ENCODE data around the gene TAMALIN.

TAMALIN gene

DNA sequence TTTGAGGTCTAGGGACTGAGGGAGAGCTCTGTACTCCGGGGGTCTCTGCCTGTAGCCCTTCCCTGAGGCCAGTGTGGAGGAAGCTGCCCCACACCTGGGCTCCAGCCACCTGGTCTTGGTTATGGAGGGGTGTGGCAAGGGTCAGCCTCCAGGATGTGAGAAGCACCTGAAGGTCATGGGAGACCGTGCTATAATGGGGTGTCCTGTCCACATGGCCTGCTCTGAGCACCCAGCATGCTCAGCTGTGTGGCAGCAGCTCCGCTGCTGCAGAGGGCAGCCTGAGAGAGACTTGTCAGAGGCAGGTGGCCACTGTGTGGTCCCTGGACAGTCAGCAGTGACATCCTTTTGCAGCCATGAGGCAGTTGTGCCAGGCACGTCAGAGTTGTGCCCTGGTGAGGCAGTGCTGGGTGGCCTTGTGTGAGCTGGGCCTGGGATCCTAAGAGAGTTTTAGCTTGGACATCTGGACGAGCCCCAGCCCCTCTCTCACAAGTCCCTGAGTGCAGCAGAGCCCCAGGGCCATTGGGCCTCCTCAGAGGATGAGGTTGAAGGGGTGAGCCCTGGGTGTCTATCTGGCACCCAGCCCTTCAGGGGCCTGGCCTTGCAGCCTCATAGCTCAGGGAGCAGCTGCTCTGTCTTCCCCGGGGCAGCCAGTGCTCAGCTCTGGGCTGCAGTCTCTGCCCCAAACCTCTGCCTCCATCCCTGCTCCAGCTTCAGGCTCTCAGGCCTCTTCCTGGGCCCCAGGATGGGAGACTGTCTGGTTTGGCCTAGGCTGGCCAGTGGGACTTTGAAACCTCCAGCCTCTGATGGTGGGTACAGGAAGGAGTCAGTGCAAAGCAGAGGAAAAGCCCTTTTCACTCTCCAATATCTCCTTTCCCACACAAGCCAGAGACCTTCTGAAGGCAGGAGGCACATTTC is 55.7 kb downstream of the TAMALIN start:
- no peaks in the 10 kb centered on the region for H3K9me2 ChIP-seq (replicated peaks; ENCODE audit: insufficient read depth, low read length)
- H3K9me3 ChIP-seq (replicated peaks; ENCODE audit: insufficient read depth, low read length): no peaks in the 10 kb centered on the region
- H3K27me3 ChIP-seq (replicated peaks; ENCODE audit: insufficient read depth, low read length): peaks cover 6% of the 10 kb centered on the region
- H3K27ac ChIP-seq (ENCODE audit: low read length): no peak overlapping the region
- DNase-seq: no peak
- 0 out of 2 replicates have a peak, but pooled peaks cover 5% of the 10 kb centered on the region for H3K4me1 ChIP-seq (ENCODE audit: low read length)
- H4K20me1 ChIP-seq (ENCODE audit: insufficient read depth, low read length): no peaks in the 10 kb centered on the region
- no peak overlapping the region for H3K4me3 ChIP-seq (ENCODE audit: low read length)
- no peaks in the 10 kb centered on the region for H3K79me2 ChIP-seq (ENCODE audit: low read length)
- no peaks in the 10 kb centered on the region for H3F3A ChIP-seq (ENCODE audit: insufficient read depth, low read length)
- no peak overlapping the region for H3K4me2 ChIP-seq (ENCODE audit: low read depth, low read length)
- no peak overlapping the region for H3K9ac ChIP-seq (ENCODE audit: low read length)
- no peak overlapping the region for H2AFZ ChIP-seq (ENCODE audit: low read length)
- TF ChIP-seq EZH2phosphoT487 (IDR thresholded peaks at IDR 0.05; ENCODE audit: low read length): no peak
- no peak for TF ChIP-seq EZH2 (optimal IDR thresholded peaks at IDR 0.05; ENCODE audit: low read depth, low read length)
- TF ChIP-seq, protein P1, sequence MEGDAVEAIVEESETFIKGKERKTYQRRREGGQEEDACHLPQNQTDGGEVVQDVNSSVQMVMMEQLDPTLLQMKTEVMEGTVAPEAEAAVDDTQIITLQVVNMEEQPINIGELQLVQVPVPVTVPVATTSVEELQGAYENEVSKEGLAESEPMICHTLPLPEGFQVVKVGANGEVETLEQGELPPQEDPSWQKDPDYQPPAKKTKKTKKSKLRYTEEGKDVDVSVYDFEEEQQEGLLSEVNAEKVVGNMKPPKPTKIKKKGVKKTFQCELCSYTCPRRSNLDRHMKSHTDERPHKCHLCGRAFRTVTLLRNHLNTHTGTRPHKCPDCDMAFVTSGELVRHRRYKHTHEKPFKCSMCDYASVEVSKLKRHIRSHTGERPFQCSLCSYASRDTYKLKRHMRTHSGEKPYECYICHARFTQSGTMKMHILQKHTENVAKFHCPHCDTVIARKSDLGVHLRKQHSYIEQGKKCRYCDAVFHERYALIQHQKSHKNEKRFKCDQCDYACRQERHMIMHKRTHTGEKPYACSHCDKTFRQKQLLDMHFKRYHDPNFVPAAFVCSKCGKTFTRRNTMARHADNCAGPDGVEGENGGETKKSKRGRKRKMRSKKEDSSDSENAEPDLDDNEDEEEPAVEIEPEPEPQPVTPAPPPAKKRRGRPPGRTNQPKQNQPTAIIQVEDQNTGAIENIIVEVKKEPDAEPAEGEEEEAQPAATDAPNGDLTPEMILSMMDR (IDR thresholded peaks at IDR 0.05; ENCODE audit: low read length): no peak
- no peaks in the 10 kb centered on the region for H3K36me3 ChIP-seq (replicated peaks; ENCODE audit: insufficient read depth, low read length)

DNA sequence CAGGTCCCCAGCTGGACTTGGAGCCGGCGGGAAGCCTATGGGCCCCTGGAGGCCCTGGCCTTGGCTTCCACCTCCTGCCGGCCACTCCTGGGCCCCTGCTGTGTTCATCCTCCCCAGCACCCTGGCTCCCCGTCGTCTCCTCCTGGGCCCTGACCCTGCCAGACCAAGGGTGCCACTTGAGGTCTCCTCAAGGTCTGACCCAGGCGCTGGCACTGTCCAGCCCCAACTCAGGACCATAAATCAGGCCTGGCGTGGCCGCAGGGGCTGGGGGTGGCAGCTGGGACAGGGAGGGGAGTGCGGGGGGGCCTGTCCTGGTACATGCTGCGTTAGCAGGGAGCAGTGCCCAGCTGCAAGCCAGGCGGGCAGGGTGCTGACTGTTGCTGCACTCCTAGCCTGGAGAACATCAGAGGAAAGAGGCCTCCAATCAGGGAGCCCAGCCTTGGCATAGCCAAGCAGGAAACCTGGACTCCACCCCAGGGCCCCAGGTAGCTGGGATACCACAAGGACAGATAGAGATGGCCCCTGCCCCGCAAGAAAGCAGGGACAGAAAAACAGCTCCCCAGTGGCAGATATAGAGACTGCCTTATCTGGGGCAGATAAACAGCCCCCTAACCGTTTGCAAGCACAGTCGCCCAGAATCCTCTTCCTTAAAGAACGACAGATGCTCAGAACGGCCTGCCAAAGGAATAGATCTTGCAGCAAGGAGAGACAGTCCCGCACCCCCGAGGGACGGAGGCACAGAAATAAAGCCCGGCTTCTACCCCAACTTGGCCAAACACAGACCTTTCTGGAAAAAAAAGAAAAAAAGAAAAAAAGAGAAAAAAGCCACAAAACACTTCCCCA is 56.6 kb downstream of the TAMALIN start:
- H3F3A ChIP-seq (ENCODE audit: insufficient read depth, low read length): no peaks in the 10 kb centered on the region

DNA sequence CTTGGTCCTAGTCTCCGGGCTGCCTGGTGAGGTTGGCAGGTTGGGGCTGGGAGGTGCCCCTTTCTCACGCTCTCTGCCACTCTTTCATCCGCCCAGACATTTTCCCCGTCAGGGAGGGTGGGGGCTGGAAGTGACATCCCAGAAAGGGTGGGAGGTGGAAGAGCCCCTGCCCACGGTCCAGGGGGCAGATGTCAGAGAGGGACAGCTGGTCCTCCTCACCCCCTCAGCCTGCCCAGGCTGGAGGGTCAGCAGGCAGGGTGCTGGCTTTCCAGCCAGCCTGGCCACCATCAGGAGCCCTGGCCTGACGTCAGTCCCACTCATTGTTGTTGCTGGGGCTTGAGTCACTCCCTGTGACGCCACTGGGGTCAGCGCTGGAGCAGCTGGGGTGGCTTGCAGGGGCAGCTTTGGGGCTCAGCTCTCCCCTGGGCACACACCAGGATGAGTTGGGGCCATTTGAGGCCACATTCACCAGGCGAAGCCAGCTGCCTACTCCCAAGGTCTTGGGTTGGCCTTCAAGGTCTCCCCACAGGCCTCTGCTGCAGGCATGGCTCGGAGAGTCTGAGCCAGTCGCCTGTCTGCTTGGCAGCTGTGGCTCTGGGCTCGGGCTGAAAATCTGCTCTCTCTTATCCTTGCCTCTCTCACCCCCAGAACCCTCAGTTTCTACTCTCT is 57.4 kb downstream of the TAMALIN start:
- no peaks in the 10 kb centered on the region for H3K9me2 ChIP-seq (replicated peaks; ENCODE audit: insufficient read depth, low read length)
- no peaks in the 10 kb centered on the region for H4K20me1 ChIP-seq (ENCODE audit: insufficient read depth, low read length)
- H3K4me2 ChIP-seq (ENCODE audit: low read depth, low read length): no peak overlapping the region
- H3F3A ChIP-seq (ENCODE audit: insufficient read depth, low read length): peaks cover 3% of the 10 kb centered on the region; the same call in 1 of the 2 replicates
- DNase-seq: no peak
- no peaks in the 10 kb centered on the region for H3K9me3 ChIP-seq (replicated peaks; ENCODE audit: insufficient read depth, low read length)
- H2AFZ ChIP-seq (ENCODE audit: low read length): no peak overlapping the region
- no peaks in the 10 kb centered on the region for H3K36me3 ChIP-seq (replicated peaks; ENCODE audit: insufficient read depth, low read length)
- H3K4me3 ChIP-seq (ENCODE audit: low read length): no peak overlapping the region
- no peak overlapping the region for H3K9ac ChIP-seq (ENCODE audit: low read length)
- 0 out of 2 replicates have a peak, but pooled peaks cover 5% of the 10 kb centered on the region for H3K4me1 ChIP-seq (ENCODE audit: low read length)
- TF ChIP-seq EZH2phosphoT487 (IDR thresholded peaks at IDR 0.05; ENCODE audit: low read length): no peak
- TF ChIP-seq EZH2 (optimal IDR thresholded peaks at IDR 0.05; ENCODE audit: low read depth, low read length): no peak
- TF ChIP-seq, protein P1 (IDR thresholded peaks at IDR 0.05; ENCODE audit: low read length): no peak
- H3K27me3 ChIP-seq (replicated peaks; ENCODE audit: insufficient read depth, low read length): peaks cover 6% of the 10 kb centered on the region
- H3K79me2 ChIP-seq (ENCODE audit: low read length): no peaks in the 10 kb centered on the region
- no peak overlapping the region for H3K27ac ChIP-seq (ENCODE audit: low read length)

More for the DNA sequence above, 56.6 kb downstream of the TAMALIN start:
- Histone ChIP-seq H3K9me2 (replicated peaks; ENCODE audit: insufficient read depth, low read length) (no peaks in the 10 kb centered on the region), H3K9ac (ENCODE audit: low read length) (no peak overlapping the region), H3K27me3 (replicated peaks; ENCODE audit: insufficient read depth, low read length) (peaks cover 6% of the 10 kb centered on the region), H3K79me2 (ENCODE audit: low read length) (no peaks in the 10 kb centered on the region), H3K4me2 (ENCODE audit: low read depth, low read length) (no peak overlapping the region), H2AFZ (ENCODE audit: low read length) (no peak overlapping the region), H3K4me3 (ENCODE audit: low read length) (no peak overlapping the region), H4K20me1 (ENCODE audit: insufficient read depth, low read length) (no peaks in the 10 kb centered on the region), H3K9me3 (replicated peaks; ENCODE audit: insufficient read depth, low read length) (no peaks in the 10 kb centered on the region), H3K36me3 (replicated peaks; ENCODE audit: insufficient read depth, low read length) (no peaks in the 10 kb centered on the region), H3K4me1 (ENCODE audit: low read length) (0 out of 2 replicates have a peak, but pooled peaks cover 5% of the 10 kb centered on the region), H3K27ac (ENCODE audit: low read length) (no peak overlapping the region)
- no peak for DNase-seq
- TF ChIP-seq EZH2phosphoT487 (IDR thresholded peaks at IDR 0.05; ENCODE audit: low read length) (no peak), EZH2 (optimal IDR thresholded peaks at IDR 0.05; ENCODE audit: low read depth, low read length) (no peak)
- TF ChIP-seq, protein P1 (IDR thresholded peaks at IDR 0.05; ENCODE audit: low read length): no peak

Measured in MM.1S (cell line).